ENCODE results near the gene DUSP22. TPM values are rescaled to one million over a fixed set of nuclear protein-coding genes. Genes with fewer than 3 reads are reported as not detected.

DUSP22 gene
- total and polyA plus RNA-seq, 9 of the 15 experiments (the other 6 are each of a cell fraction or from before 2014, with no cell fraction given), result 9.3 to 19.4 (median 11.8) TPM

DNA sequence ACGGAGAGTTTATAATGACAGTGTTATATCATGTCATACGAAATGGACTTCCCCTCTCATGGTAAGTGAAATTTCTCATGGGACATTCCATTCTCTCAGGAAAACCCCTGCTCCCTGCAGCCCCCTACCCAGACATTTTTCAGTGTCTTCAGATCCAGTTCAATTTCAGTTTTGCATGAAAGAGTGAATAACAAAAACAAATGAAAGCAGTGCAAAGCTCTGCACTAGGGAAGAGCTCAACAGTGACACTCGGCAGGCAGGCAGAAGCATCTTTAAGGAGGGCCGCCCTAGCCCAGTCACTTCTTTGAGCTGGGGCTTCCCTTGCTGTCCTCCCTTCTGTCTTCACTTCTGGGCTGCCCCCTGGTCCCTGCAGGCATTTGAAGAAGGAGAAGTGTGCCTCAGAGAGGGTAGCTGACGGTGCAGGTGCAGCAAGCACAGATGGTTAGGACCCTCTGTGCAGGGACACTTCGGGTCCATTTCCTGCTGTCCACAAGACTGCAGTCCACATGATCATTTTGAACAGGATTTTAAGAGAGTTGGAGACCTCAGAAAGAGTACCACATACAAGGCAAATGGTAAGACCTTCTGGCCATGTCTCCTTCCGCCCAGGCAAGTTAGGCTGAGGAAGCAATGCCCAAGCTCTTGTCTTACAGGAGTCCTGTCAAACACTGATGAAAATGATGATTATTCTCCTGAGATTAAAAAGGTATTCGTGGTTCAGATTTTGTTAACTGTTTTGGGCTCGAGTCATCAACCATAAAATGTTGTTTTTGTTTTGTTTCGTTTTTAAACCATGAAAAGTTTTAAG lies 5.4 kb upstream of the DUSP22 start:
- Histone ChIP-seq H3K4me1 (replicated peaks in 1 of 2; ENCODE audit: control insufficient read depth in 2 of 2, insufficient read depth in 2 of 2, low read length in 2 of 2) (peaks cover 5 to 6% of the 10 kb centered on the region in 2 experiments; a peak in 4 of 5 replicates), H4K20me1 (replicated peaks; ENCODE audit: control insufficient read depth, insufficient read depth, low read length) (no peaks in the 10 kb centered on the region), H3K27me3 (ENCODE audit: control insufficient read depth in 2 of 2, insufficient read depth in 2 of 2, low read length in 2 of 2) (peaks cover 35 to 44% of the 10 kb centered on the region in 2 experiments), H3K9me3 (replicated peaks; ENCODE audit: control insufficient read depth, insufficient read depth, low read depth, low read length) (no peaks in the 10 kb centered on the region), H3K4me3 (no peak overlapping the region), H3K27ac (ENCODE audit: extremely low read depth, low read depth, low read length) (no peak overlapping the region), H3K9ac (ENCODE audit: insufficient read depth in 1 of 2, low read depth in 2 of 2, low read length in 2 of 2) (no peak overlapping the region), H3K36me3 (ENCODE audit: control insufficient read depth, insufficient read depth, low read length) (no peaks in the 10 kb centered on the region), H2AFZ (ENCODE audit: low read depth, low read length) (no peak overlapping the region), H3K9me1 (ENCODE audit: control insufficient read depth, insufficient read depth, low read length) (no peaks in the 10 kb centered on the region), H3K79me2 (ENCODE audit: control insufficient read depth, insufficient read depth, low read length) (no peaks in the 10 kb centered on the region), H3K4me2 (ENCODE audit: insufficient read depth, low read length) (no peak overlapping the region)
- DNase-seq (ENCODE audit: extremely low read depth in 1 of 4, low spot score in 3 of 4) (no peak), FAIRE-seq (no peak), ATAC-seq (no peak)
- TF ChIP-seq IRF2 (CRISPR knock-in tag; IDR thresholded peaks at IDR 0.05), result 0 out of 2 replicates have a peak, but pooled peaks have one; percentile 15
- TF ChIP-seq ZNF274 (IDR thresholded peaks at IDR 0.05; ENCODE audit: borderline replicate concordance, low read depth, low read length), result no peak
- no peak for TF ChIP-seq SRSF9 (IDR thresholded peaks at IDR 0.05; ENCODE audit: borderline replicate concordance, low read depth, low read length)
- BruUV-seq (replicated peaks), result no TSS peak
- ChIA-PET CTCF (ENCODE audit: low intra/inter-chr PET ratio) (no interaction called here), POLR2A (interaction anchor here (0.5 kb wide), 1 partner anchor 20 kb away, joined by 3 read pairs; no protein-coding TSS in a partner anchor)
- intact Hi-C loops (cut with micrococcal nuclease), result no loop called here
- in situ Hi-C loops (cut with MboI), result no loop called here
- 1% methylated on average over 10 of the region's 10 CpGs for WGBS (ENCODE audit: insufficient coverage, low coverage, missing lambda C conversion rate)

DNA sequence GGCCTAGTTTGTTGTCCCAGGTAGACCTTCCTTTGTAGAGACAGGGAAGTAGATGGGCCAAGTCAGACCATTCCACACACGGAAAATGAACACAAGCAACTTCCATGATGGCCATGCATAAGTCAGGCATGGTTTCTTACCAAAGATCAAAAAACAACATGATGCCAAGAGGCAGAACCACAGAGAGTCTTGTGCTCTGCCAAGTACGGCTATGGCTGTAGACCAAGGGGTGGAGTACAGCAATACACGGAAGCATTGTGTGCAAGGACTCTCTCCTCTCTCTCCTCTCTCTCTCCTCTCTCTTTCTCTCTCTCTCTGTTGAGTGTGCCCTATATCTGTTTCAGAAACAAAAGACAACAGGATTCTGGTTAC lies 4.8 kb upstream of the DUSP22 start:
- 3% methylated on average over 3 of the region's 3 CpGs for WGBS (ENCODE audit: insufficient coverage, low coverage, missing lambda C conversion rate)
- in situ Hi-C loops (cut with MboI), result no loop called here
- Histone ChIP-seq H3K4me1 (replicated peaks in 1 of 2; ENCODE audit: control insufficient read depth in 2 of 2, insufficient read depth in 2 of 2, low read length in 2 of 2) (peaks cover 5 to 12% of the 10 kb centered on the region in 2 experiments; a peak in 4 of 5 replicates), H3K79me2 (ENCODE audit: control insufficient read depth, insufficient read depth, low read length) (no peaks in the 10 kb centered on the region), H3K9ac (ENCODE audit: insufficient read depth in 1 of 2, low read depth in 2 of 2, low read length in 2 of 2) (no peak overlapping the region), H3K27ac (ENCODE audit: extremely low read depth, low read depth, low read length) (no peak overlapping the region), H3K9me3 (replicated peaks; ENCODE audit: control insufficient read depth, insufficient read depth, low read depth, low read length) (no peaks in the 10 kb centered on the region), H2AFZ (ENCODE audit: low read depth, low read length) (no peak overlapping the region), H3K27me3 (ENCODE audit: control insufficient read depth in 2 of 2, insufficient read depth in 2 of 2, low read length in 2 of 2) (peaks cover 31 to 38% of the 10 kb centered on the region in 2 experiments), H3K36me3 (ENCODE audit: control insufficient read depth, insufficient read depth, low read length) (no peaks in the 10 kb centered on the region), H4K20me1 (replicated peaks; ENCODE audit: control insufficient read depth, insufficient read depth, low read length) (no peaks in the 10 kb centered on the region), H3K9me1 (ENCODE audit: control insufficient read depth, insufficient read depth, low read length) (no peaks in the 10 kb centered on the region), H3K4me3 (no peak overlapping the region), H3K4me2 (ENCODE audit: insufficient read depth, low read length) (no peak overlapping the region)
- DNase-seq (ENCODE audit: extremely low read depth in 1 of 4, low spot score in 3 of 4) (no peak), FAIRE-seq (no peak), ATAC-seq (no peak)
- no TSS peak for BruUV-seq (replicated peaks)
- POLR2A ChIA-PET, result no interaction called here
- CTCF ChIA-PET (ENCODE audit: low intra/inter-chr PET ratio), result no interaction called here
- intact Hi-C loops (cut with micrococcal nuclease), result no loop called here
- TF ChIP-seq CREB5 (CRISPR knock-in tag; IDR thresholded peaks at IDR 0.05) (no peak), BRF1 (IDR thresholded peaks at IDR 0.05; ENCODE audit: borderline replicate concordance, extremely low read depth, insufficient read length) (no peak), DPF2 (IDR thresholded peaks at IDR 0.05) (no peak), SRSF7 (optimal IDR thresholded peaks at IDR 0.05; ENCODE audit: low read depth, low read length) (no peak), HDAC3 (IDR thresholded peaks at IDR 0.05; ENCODE audit: borderline replicate concordance, partially characterized antibody) (no peak), GTF2A2 (tag; IDR thresholded peaks at IDR 0.05) (no peak), KAT2B (IDR thresholded peaks at IDR 0.05; ENCODE audit: low read depth, low read length) (no peak)
- TF ChIP-seq, protein P1, sequence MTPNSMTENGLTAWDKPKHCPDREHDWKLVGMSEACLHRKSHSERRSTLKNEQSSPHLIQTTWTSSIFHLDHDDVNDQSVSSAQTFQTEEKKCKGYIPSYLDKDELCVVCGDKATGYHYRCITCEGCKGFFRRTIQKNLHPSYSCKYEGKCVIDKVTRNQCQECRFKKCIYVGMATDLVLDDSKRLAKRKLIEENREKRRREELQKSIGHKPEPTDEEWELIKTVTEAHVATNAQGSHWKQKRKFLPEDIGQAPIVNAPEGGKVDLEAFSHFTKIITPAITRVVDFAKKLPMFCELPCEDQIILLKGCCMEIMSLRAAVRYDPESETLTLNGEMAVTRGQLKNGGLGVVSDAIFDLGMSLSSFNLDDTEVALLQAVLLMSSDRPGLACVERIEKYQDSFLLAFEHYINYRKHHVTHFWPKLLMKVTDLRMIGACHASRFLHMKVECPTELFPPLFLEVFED (CRISPR knock-in tag; conservative IDR thresholded peaks at IDR 0.05), result no peak
